Hematopoietic multipotent progenitor cell treated with erythropoietin and hydrocortisone succinate and interleukin-3 and kit ligand, for 8 days (in vitro differentiated cells): Measurements from ENCODE around the gene WDR64.
"Not testable (repeated sequence)": the region's sequence is repeated elsewhere in the genome, so short reads cannot be mapped to it uniquely, and the experiment has no call there.

ENCODE experiments used
- DNase-seq: peaks from one replicate; pipeline ENCODE4 v3.0.0-alpha.2; 2015

The WDR64 gene

DNA sequence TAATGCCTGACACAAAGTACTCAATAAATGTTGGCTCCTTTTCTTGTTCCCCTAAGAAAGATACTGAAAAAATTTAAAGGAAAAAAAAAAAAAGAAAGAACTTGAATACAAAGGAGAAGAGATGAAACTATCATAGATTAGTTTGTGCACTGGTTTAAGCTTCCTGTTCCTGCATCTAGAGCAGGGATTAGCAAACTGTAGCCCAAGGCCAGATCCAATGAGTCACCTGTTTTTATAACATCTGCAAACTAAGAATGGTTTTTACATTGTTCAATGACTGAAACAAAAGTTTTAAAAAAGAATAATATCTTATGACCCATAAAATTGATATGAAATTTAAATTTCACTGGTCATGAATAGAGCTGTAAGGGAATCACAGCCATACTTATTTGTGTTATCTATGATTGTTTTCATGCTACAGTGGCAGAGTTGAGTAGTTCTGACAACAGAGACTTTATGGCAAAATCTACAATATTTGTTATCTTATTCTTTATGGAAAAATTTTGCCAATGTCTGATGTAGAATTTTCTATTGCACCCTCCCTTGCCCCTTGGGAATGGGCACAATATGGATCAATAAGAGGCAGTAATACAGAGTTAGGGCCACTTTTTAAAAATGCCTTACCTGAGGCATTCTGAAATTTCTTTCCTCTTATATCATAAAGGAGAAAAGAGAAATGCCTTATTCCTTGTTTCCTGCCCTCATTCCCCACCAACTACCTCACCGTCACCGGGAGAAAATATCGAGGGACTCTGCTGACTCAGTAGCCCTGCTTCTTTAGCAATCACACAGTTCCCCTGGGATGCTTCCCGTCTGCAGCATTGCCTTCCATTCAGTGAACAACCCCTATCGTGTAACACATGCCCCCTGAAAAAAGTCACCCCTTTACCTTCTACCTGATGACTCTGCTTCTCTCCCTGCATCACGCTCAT, 50.6 kb downstream of the WDR64 start:
- DNase-seq, result no peak

DNA sequence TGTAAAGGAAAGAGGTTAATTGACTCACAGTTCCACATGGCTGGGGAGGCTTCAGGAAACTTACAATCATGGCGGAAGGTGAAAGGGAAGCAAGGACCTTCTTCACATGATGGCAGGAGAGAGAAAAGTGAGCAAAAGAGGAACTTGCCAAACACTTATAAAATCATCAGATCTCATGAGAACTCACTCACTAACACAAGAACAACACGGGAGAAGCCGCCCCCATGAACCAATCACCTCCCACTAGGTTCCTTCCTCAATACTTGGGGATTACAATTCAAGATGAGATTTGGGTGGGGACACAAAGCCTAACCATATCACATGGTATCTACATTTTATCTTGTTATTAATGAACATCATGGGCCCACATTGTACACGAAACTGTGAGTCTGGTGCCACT, 51.7 kb downstream of the WDR64 start:
- not testable (repeated sequence) for DNase-seq

DNA sequence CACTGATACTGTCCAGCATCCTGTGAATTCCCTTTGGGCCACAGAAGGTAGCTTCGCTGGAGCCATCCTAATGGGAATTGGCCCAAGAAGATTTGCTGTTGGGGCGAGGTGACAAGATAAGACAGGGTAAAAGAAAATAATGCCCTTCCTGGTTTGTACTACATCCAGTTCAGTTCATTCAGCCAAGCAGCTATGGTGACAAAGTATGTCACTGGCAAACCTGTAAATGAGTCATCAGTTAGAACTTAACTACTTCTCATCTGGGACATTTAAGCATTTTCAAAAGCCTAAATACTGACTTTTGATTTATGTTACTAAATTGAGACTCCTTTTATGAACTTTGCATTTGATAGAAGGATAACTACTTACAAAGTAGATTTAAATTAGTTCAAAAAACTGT, 54.2 kb downstream of the WDR64 start:
- DNase-seq, result no peak

DNA sequence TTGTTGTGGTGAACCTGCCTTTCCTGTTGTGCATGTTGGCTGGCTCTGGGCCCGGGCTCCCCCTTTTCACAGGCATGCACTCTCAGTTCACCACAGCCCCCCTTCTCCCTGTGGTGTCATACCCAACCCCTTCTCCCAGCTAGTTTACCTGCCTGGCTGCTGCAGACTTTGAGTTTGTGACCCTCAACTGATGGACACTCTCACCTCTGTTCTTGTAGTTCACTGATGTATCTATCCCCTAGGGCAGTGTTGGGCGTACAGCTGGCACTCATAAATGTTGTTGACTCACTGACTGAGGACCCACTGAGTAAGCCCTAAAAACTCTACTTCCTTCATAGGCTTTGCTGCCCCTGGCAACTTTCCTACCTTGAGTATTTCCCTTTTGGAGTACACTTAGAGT, 54.9 kb downstream of the WDR64 start:
- DNase-seq, result no peak

DNA sequence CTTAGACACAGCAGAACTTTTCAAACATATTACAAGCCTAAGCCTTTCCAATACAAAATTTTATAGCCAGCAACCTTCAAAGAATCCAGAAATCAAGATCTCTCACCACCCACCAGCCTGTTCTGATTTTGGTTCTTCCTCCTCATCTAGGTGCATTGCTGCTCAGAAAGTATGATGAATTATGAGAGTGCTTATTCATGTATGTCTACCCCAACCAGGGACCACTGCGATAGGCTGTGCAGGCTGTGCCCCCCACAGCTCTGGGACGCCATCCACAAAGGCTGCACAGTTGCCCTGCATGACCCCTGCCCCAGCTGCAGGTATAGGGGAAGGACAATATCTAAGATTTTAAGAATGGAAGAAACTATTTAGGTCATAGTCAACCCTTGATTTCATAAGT, 55.4 kb downstream of the WDR64 start:
- no peak for DNase-seq

DNA sequence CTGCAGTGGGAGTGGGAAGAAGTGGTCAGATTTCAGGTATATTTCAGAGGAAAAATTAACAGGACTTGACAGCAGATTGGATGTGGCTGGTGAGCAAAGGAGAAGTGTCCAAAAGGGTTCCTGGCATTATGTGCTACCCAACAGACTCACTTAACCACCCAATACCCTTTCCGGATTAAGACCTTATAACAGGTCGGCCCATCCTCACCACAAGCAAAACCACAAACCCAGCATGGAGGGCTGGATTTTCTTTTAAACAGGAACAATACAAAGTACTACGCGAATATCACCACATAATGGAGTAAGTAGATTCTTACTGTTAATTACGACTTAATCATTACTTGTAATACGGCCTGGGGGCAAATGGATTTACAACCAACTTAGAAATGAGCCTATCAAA, 59.2 kb downstream of the WDR64 start:
- DNase-seq, result no peak

DNA sequence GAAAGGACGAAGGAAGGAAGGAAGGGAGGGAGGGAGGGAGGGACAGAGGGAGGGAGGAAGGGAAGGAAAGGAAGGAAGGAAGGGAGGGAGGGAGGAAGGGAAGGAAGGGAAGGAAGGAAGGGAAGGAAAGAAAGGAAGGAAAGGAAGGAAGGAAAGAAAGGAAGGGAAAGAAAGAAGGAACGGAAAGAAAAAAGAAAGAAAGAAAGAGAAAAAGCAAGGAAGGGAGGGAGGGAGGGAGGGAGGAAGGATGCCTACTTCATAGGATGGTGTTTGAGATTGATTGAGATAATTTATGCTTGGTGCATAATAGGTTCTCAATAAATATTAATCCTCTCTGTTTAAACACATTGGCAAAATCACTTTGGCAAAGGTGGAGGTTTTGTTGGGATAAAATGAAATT, 61.2 kb downstream of the WDR64 start:
- no peak for DNase-seq

DNA sequence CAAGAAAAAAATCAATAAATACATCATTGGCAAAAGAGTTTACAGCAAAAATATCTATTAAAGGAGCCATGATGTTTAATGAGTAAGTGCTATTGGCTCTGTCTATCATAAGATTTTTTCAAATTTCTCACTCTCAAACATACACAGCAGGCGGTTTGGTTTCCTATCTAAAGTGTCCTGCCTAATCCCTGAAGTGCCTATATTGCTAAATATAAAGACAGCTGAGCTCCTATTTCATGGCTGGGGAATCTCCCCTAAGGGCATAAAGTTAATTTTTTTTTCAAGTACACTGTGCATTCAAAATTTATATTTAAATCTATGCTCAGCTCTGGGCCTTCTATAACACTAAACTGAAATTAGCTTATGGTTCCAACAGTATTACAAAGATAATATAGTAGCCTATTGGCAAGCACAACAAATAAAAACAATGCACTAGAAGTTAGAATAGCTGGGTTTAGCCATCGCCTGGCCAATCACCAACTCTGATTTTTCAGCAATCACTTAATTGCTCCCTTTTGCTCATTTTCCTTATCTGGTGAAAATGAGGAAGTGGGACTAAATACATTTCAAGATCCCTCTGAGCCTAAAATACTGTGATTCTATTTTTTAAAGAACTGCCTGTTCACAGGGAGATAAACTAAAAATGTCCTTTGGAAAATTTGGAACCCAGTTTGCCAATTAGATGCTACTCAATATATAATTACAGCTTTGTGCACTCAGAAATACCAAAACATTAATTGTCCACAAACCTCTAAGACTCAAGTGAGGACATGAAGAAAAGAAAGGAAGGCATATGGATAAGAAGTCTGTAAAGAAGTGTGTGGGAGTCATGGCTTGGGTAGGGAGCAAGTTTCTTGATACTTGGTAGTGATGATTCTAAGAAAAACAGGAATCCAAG, 62.5 kb downstream of the WDR64 start:
- no peak for DNase-seq

DNA sequence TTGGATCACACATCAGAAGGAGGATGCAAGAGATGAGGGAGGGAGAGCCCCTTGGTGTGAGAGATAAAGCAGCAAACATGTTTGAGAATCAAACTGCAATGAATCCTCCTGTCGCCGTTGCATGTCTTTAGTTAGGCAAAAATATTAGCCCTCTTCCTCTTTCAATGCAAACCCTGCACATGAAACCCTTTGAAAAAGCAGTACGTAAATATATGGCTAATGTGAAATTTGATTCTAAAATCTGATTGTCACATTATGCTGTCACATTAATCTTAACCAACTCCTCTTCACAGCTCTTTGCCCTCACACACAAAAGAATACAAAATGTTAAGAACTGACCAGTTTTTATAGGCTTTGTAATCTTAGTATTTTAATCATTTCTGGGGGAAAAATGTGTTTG, 63.4 kb downstream of the WDR64 start:
- DNase-seq, result no peak

DNA sequence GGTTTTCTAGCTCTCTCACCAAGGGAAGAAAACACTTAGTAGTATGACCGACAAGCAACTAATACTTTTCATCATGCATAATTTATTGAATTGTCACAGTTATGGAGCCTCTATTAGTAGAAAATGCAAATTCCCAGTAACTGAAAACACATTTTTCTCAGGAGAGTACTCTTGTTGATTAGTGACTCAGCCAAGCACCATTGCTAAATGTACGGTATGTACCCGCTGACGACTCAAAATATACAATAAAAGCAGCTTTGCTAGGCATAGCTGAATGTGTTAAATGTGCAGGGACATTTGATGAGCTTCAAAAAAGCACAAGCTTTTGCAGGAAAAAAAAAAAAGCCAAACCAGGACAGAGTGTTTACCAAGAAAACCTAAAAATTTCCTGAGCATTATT, 63.9 kb downstream of the WDR64 start:
- DNase-seq, result no peak

DNA sequence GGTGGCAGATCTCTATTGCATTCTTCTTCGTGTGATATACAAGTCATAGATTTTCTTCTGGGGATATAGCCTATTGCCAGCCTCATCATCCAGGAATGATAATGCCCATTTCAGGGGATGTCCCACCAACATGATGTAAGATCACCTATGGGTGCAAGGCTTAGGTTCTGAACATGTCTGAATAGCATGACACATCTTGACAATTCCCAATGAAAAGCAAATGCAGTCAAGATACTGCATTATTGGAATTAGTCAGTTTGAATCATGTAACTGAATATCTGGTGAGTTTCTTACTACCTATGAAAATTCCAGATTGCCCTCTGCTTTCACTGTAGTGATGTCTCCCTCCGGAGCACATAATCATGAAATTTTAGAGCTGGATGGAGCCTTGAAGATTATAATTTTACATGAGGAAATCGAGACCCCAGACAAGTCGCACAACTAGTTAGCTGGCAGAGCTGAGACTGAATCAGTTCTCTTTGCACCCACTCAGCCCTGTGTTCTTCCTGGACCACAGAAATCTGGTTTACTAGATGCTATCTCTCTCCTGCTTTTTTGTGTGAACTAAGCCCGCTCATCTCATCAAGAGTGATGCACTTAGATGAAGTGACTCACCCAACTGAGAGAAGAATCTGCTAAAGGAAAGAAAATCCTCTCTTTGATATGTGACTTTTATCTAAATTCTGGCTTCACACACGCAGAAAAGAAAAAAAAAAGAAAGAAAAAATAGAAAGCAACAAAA, 65.0 kb downstream of the WDR64 start:
- DNase-seq, result no peak

DNA sequence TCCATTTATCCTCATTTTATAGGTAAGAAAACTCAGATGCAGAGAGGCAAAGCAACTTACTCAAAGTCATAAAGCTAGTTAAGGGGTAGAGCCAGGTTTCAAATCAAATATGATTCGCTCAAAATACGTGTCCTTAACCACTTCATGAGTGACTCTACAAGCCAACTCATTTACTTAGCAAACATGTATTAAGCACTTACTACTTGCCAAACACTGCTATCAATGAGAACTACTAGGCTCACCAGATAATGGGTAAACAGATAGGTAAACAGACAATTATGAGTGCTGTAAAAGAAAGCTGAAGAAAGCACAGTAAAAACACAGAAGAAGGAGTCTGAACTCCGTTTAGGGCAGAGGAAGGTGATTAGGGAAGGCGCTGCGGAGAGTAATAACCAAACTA, 65.9 kb downstream of the WDR64 start:
- no peak for DNase-seq

DNA sequence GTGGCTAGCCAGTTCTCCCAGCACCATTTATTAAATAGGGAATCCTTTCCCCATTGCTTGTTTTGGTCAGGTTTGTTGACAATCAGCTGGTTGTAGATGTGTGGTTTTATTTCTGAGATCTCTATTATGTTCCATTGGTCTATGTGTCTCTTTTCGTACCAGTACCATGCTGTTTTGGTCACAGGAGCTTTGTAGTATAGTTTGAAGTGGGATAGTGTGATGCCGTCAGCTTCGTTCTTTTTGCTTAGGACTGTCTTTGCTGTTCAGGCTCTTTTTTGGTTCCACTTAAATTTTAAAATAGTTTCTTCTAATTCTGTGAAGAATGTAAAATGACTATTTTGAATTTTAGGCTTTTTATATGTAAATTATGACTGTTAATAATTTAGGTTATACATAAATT, 68.9 kb downstream of the WDR64 start:
- no peak for DNase-seq

DNA sequence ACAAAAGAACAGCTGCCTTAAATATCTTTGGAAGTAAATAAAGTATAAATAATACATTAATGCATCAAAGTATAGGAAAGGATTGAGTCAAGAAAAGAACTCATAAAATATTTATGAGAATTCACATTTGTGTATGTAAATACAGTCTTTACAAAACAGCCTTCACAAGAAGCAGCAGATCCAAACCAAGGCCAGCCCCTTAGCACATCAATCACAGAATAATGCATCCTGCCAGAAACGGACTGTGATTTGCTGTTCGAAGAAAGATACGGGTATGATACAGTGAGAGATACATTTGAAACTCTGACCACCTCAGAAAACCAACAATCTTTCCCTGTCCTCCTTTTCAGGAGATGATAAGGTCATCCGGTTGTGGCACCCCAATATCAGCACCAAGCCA, 70.9 kb downstream of the WDR64 start:
- no peak for DNase-seq

DNA sequence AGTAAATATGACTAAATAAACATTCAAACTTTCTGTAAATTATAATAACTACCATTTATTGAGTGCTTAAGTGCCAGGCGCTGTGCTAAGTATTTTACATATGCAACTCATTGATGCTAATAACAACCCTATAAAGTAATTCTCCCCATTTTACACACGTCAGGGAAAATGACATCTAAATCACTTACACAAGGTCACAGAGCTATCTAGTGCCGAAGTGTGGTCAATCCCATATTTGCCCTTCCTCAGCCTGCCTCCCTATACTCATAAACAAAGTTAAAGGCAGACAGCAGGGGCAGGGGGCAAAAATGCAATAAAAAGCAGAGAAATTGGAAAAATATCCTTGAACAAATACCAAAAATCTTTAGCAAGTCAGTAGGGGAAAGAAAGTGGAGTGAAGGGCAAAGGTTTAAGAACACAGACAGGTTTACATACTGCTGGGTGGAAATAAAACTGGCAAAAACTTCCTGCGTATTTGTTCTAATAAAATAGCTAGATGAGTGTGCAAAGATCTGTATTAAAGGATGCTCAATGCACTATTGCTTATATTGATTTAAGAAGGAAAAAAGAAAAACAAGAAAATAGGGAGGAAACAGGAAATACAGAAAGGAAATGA, 72.8 kb downstream of the WDR64 start:
- no peak for DNase-seq

DNA sequence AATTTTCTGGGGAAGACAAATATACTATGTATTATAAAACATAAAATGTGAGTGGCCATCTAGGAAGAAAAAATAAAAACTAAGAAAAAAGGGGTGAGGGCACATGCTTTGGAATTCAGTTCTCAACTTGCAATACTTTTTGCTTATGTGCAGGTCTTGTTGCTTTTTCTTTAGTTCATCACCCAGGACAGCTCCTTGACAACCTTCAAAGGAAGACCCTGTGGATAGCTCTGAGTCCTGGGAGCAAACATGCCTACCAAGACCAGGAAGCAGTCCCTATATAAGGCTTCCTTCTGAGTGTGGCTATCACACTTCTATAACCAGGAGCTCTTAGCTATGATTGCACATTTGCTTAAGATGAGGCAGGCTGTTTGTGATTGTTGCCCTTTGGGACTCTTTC, 78.0 kb downstream of the WDR64 start:
- DNase-seq, result no peak

DNA sequence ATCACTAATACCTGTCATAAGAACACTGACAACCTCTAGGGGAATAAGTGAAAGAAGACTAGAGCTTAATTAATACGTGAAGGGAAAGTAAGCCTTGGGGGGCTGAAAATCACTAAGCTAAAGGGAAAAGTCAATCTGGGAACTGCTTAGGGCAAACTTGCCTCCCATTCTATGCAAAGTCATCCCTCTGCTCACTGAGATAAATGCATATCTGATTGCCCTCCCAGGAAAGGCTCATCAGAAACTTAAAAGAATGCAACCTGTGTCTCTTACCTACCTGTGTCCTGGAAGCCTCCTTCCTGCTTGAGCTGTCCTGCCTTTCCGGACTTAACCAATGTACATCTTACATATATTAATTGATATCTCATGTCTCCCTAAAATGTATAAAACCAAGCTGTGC, 81.8 kb downstream of the WDR64 start:
- no peak for DNase-seq

DNA sequence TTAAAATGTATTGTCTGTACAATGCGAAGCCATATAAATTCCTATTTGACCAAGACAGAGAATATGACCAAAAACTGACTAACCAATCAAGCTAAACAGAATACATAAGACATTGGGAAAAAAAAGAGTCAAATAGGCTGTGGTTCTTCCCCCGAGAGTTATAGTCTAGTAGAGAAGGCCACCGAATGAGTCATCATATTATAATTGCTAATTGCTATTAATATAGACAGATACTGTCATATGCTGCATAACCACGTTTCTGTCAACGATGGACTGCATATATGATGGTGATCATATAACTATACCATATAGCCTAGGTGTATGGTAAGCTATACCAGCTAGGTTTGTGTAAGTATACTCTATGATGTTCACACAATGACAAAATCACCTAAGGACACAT, 82.5 kb downstream of the WDR64 start:
- DNase-seq, result no peak

DNA sequence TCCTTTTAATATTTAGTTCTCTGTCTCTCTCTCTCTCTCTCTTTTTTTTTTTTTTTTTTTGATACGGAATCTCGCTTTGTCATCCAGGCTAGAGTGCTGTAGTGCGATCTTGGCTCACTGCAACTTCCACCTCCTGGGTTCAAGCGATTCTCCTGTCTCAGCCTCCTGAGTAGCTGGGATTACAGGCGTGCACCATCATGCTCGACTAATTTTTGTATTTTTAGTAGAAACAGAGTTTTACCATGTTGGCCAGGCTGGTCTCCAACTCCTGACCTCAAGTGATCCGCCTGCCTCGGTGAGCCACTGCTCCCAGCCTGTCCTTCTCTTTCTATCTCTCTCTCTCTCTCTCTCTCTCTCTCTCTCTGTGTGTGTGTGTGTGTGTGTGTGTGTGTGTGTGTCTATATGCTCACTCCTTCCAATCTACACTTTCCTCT, 83.4 kb downstream of the WDR64 start:
- not testable (repeated sequence) for DNase-seq

DNA sequence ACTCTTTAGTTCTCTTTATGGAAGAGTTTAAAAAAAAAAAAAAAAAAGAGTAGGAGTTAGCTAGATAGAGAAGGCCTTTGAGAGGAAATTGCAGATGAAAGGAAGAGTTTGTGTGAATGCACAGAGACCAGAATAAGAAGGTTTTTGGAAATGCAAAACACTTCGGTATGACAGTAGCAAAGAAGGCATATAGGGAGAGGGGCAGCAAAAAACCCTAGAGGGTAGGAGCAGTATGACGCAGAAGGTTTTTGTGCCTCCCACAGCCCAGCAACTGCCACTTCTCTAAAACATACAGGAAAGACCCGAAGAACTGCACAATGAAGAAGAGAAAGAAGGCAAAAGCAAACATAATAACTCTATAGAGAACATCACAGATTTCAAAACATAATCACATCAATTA, 84.3 kb downstream of the WDR64 start:
- no peak for DNase-seq

DNA sequence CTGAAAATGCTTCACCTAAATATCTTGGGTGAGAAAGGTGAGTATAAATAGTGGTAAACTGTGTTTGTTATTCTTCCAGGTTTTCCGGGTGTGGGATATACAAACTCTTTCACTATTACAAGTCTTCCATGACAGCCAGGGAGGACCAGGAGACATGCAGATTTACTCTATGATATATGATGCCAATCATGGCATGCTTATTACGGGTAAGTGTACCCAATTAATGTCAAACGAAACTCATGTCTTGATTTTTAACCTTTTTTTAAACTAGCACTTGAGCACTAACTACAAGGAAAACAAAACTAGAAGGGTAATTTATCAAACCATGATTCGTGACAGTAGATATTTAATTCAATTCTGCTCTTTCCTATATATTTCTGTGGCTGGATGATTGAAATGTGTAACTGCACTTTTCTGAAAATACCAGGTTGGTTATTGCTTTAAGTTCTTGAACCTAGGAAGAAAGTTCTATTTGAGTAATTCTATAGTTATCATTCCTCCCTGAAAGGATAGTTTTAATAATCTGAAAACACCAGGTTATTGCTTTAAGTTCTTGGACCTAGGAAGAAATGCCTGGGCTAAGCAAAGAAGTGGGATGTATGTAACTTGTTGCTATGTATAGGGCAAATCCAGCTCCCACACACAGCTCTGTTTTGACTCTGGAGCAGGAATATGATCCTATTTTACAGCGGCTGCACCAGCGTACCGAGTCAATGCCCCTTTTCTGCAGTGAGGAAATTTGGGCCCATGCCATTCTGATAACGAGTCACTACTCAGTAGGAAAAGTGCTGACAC, 86.4 kb downstream of the WDR64 start:
- no peak for DNase-seq

DNA sequence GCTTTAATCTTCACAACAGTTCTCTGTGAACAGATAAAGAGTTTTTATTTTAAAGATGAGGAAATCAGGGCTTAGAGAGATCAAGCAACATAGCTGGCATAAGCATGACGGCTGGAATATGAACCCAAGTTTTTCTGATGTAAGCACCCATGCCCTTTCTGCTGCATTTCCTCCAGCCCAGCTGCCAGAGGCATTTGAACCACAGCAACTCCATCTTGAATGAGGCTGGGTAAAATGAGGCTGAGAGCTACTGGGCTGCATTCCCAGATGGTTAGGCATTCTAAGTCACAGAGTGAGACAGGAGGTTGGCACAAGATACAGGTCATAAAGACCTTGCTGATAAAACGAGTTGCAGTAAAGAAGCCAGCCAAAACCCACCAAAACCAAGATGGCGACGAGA, 90.0 kb downstream of the WDR64 start:
- DNase-seq, result no peak
